HG03442 (cell line): ENCODE results near the gene TEKTIP1.
"Not testable (repeated sequence)": the region's sequence is repeated elsewhere in the genome, so short reads cannot be mapped to it uniquely, and the experiment has no call there.

Source experiments
- ATAC-seq: cut with Tn5 transposase; IDR thresholded peaks from one replicate; pipeline ENCODE4 v1.9.1; 2021; ENCODE audit warnings: mild to moderate bottlenecking, moderate library complexity; ENCODE audit not compliant: unreplicated experiment

TEKTIP1 gene

DNA sequence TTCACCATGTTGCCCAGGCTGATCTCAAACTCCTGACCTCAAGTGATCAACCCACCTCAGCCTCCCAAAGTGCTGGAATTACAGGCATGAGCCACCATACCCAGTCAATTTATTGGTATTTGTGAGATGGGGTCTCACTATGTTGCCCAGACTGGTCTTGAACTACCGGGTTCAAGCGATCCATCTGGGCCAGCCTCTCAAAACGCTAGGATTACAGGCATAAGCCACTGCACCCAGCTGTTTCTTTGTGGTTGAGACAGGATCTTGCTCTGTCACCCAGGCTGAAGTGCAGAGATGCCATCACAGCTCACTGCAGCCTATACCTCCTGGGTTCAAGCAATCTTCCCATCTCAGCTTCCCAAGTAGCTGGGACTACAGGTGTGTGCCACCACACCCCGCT, 42.8 kb downstream of the TEKTIP1 start:
- not testable (repeated sequence) for ATAC-seq

DNA sequence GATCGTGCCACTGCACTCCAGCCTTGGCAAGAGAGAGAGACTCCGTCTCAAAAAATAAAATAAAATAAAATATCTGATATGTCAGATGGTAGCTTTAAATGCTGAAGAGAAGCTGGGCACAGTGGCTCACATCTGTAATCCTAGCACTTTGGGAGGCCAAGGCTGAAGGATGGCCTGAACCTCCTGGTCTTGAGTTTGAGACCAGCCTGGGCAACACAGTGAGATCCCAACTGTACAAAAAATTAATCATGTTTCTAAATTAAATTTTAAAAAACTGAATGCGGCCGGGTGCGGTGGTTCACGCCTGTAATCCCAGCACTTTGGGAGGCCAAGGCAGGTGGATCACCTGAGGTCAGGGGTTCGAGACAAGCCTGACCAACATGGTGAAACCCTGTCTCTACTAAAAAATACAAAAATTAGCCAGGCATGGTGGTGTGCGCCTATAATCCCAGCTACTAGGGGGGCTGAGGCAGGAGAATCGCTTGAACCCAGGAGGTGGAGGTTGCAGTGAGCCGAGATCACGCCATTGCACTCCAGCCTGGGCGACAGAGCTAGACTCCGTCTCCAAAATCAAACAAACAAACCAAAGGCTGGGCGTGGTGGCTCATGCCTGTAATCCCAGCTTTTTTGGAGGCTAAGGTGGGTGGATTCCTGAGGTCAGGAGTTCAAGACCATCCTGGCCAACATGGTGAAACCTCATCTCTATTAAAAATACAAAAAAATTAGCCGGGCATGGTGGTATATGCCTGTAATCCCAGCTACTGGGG, 45.2 kb downstream of the TEKTIP1 start:
- not testable (repeated sequence) for ATAC-seq

DNA sequence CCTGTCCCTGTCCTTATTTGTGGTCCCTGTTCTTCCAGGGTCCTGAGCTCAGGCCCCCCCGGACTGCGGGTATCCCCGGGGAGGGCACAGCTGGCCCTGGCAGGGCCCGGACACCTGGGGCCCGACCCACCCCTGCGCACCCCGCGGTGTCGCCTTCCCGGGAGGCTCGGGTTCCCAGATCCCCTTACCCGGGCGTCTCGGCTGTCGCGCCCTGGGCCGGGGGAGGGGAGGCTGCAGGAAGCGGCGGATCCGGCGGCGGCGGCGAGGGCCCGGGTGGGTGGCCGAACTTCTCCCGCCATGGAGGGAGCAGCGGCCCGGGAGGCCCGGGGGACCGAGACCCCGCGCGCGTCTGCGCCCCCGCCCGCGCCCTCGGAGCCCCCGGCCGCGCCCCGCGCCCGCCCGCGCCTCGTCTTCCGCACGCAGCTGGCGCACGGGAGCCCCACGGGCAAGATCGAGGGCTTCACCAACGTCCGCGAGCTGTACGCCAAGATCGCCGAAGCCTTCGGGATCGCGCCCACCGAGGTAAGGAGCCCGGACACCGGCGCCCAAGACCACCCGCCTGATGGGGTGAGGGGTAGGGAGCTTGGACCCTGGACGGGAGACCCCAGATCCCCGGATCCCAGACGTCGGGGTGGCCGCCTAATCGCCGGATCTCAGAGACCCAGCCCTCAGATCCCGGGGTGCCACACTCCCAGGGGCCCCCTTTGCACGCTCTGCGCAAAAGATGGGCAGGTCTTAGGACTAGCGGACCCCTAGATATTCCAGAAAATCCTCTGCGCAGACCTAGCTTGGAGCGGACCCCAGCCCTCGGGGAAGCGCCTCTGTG, 46.5 kb downstream of the TEKTIP1 start, which contains the start of gene GIPC3:
Gene GIPC3, plus strand, starts transcription at position 178 of the 826 bp plus-strand sequence. Its CDS starts 120 bp downstream, at position 298.
- no peak for ATAC-seq

DNA sequence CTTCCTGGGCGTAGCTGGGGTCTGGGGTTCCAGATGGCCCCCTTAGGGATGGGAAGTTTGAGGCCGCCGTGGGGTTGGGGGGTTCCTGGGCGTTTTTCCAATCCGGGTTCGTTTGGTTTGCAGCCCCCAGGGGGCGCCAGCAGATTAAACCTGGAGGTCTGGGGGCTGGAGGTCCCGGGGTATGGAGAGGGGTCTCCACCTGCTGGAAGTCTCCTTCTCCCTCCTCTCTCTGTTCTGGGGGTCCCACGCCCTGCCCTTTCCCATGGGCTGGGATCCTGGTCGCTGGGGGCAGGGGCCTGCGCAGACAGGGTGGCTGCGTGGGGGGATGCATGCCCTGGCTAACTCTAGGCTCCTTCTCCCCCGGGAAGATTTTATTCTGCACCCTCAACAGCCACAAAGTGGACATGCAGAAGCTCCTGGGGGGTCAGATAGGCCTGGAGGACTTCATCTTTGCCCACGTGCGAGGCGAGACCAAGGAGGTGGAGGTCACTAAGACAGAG, 47.2 kb downstream of the TEKTIP1 start:
- ATAC-seq: no peak

DNA sequence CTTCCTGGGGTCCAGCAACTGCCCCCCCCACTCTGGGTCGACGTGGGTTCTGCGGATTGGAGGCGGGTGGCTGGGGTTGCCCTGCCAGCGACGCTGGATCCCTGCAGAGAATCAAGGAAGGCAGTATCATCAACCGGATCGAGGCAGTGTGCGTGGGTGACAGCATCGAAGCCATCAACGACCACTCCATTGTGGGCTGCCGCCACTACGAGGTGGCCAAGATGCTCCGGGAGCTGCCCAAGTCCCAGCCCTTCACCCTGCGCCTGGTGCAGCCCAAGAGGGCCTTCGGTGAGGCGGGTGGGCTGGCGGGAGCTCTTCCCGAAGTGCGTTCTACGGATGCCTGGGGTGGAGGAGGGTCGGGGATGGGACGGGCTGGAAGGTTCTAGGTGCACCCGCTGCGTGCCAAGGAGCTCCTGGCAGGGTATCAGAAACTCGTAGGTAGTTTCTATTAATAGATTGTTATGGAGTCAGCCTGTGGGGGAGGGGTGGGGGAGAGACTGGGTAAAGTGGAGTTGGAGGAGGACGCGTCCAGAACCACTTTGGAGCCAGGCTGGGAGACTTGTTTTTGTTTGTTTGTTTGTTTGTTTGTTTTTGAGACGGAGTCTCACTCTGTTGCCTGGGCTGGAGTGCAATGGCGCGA, 47.9 kb downstream of the TEKTIP1 start:
- no peak for ATAC-seq

DNA sequence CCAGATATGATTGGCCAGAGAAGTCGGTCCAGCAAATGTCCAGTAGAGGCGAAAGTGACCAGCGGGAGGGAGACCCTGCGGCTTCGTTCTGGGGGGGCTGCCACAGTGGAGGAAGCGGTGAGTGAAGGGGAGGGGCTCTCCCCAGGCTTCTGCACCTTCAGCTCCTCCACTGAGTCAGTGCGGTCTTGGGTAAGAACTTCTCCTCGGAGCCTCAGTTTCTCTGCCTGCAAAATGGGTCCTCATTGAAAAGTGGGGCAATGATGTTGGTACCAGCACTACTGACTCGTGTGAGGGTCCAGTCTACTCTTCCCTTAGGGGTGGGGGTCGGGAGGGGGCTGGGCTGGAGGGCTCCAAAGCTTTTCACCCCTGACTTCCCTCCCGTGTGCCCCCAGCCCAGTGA, 50.5 kb downstream of the TEKTIP1 start:
- ATAC-seq: no peak

DNA sequence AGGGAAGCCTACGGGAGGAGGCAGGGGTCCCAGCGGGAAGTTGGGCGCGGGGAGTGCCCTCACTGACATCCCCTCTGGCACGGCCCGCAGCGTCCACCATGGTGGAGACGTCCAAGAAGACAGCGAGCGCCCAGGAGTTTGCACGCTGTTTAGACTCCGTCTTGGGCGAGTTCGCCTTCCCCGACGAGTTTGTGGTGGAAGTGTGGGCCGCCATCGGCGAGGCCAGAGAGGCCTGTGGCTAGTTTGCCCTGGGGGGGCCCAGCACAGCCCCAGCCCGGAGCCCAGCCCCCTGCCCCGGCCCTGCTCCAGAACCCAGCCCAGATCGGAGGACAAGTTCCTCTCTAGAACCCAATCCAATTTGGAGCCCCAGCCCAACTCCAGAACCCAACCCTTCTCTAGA, 51.0 kb downstream of the TEKTIP1 start:
- no peak for ATAC-seq

DNA sequence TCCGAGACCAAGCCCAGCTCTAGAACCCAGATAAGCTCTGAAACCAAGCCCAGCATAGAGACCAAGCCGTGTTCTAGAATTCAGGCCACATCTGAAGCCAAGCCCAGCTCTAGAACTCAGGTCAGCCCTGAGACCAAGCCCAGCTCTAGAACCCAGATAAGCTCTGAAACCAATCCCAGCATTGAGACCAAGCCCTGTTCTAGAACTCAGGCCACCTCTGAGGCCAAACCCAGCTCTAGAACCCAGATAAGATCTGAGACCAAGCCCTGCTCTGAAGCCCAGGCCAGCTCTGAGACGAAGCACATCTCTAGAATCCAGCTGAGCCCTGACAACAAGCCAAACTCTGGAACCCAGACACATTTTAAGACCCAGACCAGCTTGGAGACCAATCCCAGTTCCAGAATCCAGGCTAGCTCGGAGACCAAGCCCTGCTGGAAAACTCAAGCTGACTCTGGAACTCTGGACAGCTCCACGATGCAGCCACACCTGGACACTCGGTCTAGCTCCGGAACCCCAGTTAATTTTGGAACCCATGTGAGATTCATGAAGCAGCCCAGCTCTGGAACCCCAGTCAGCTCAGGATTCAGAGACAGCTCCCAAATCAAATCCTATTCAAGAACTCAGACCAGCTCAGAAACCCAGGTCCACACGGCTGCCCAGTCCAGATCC, 52.2 kb downstream of the TEKTIP1 start:
- ATAC-seq: no peak

DNA sequence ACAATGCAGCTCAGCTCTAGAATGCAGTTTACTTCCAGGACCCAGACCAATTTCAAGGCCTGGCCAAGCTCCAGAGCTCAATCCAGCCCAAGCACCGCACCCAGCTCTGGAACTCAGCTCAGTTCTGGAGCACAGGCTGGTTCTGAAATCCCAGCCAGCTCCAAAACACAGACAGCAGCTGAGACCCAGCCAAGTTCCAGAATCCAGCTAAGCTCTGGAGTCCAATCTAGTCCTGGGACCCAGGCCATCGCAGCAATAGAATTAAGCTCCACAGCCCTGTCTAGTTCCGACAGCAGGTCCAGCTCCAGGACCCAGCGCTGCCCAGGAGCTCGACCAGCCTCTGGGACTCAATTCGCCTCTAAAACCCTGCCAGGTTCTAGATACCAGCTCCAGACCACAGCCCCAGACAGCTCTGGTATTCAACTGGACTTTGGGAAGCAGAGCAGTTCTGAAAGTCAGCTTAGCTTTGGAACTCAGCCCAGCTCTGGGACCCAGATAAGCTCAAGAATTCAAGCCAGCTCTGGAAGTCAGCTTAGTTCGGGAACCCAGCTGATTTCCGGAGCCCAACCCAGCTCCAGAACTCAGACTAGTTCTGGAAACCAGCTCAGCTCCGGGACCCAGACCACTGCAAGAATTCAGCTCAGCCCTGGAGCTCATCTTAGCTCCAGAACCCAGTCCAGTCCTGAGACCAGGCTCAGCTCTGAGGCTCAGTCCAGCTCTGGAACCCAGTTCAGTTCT, 53.1 kb downstream of the TEKTIP1 start:
- no peak for ATAC-seq

DNA sequence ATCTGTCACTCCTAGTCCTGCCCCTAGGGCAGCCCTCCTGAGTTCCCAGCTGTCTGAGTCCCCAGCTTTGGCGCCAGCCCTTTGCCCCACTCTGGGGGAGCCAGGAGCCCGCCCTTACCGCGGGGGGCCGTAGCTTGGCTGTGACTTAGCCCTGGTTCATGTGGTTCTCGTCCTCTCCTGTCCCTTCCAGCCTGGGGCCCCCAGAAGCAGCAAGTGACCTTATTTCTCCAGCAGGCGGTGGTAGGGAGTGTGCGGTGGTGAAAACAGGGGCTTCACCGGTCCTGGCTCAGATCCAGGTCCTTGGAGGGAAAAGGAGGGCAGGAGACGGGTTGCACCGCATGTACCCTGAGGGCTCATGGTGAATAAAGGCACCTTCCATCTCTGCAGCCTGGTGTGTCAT, 54.2 kb downstream of the TEKTIP1 start:
- no peak for ATAC-seq
